ENCODE data around the gene LBX2. TPM values are rescaled to one million over a fixed set of nuclear protein-coding genes. Genes with fewer than 3 reads are reported as not detected.

The LBX2 gene
- total and polyA plus RNA-seq, 9 of the 15 experiments (the other 6 are each of a cell fraction or from before 2014, with no cell fraction given) = 0.39 to 6.2 (median 1.8) TPM; not detected in 1

DNA sequence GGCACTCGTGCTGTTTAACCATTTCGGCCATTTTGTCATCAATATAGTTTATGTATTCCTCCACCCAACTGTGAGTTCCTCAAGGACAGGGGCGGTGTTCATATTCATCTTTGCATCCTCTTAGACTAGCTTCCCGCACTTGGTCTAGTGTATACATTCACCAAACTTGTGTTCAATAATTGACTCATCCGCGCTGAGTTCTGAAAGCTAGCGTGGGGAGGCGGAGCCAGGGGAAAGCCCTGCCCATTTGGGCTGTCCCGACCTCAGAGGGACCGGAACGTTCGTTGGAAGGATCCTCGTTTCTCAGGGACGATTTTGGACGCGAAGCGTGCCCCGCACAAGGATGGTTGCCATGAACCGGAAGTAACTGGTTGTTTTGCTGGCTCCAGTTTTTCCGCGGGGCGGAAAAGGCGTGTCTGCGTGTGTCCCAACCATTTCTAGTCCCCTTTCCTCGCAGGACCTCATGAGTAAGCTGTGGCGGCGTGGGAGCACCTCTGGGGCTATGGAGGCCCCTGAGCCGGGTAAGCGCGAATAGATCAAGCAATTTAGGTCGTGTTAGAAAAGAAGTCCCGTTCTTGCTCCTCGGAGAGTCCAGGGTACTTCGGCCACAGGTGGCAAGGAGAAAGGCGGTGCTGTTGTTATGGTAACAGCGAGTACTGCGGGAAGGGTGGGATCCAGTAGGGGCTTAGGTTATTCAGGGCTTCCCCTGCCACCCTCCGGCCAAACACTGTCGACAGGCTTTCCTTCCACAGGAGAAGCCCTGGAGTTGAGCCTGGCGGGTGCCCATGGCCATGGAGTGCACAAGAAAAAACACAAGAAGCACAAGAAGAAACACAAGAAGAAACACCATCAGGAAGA is 44.5 kb downstream of the LBX2 start, which contains the start of gene INO80B (continued):
- TF ChIP-seq ZBTB1 (CRISPR knock-in tag; IDR thresholded peaks at IDR 0.05; ENCODE audit: borderline replicate concordance, low read depth) (no peak), ETV1 (tag; conservative IDR thresholded peaks at IDR 0.05; ENCODE audit: low read depth) (peak; percentile 85), ZNF197 (CRISPR knock-in tag; IDR thresholded peaks at IDR 0.05; ENCODE audit: low read depth) (no peak), IFI16 (CRISPR knock-in tag; IDR thresholded peaks at IDR 0.05) (no peak), EGR1 (conservative IDR thresholded peaks at IDR 0.05) (peak; percentile 32; the same call in 1 of the 2 replicates)
- TF ChIP-seq, protein P1, sequence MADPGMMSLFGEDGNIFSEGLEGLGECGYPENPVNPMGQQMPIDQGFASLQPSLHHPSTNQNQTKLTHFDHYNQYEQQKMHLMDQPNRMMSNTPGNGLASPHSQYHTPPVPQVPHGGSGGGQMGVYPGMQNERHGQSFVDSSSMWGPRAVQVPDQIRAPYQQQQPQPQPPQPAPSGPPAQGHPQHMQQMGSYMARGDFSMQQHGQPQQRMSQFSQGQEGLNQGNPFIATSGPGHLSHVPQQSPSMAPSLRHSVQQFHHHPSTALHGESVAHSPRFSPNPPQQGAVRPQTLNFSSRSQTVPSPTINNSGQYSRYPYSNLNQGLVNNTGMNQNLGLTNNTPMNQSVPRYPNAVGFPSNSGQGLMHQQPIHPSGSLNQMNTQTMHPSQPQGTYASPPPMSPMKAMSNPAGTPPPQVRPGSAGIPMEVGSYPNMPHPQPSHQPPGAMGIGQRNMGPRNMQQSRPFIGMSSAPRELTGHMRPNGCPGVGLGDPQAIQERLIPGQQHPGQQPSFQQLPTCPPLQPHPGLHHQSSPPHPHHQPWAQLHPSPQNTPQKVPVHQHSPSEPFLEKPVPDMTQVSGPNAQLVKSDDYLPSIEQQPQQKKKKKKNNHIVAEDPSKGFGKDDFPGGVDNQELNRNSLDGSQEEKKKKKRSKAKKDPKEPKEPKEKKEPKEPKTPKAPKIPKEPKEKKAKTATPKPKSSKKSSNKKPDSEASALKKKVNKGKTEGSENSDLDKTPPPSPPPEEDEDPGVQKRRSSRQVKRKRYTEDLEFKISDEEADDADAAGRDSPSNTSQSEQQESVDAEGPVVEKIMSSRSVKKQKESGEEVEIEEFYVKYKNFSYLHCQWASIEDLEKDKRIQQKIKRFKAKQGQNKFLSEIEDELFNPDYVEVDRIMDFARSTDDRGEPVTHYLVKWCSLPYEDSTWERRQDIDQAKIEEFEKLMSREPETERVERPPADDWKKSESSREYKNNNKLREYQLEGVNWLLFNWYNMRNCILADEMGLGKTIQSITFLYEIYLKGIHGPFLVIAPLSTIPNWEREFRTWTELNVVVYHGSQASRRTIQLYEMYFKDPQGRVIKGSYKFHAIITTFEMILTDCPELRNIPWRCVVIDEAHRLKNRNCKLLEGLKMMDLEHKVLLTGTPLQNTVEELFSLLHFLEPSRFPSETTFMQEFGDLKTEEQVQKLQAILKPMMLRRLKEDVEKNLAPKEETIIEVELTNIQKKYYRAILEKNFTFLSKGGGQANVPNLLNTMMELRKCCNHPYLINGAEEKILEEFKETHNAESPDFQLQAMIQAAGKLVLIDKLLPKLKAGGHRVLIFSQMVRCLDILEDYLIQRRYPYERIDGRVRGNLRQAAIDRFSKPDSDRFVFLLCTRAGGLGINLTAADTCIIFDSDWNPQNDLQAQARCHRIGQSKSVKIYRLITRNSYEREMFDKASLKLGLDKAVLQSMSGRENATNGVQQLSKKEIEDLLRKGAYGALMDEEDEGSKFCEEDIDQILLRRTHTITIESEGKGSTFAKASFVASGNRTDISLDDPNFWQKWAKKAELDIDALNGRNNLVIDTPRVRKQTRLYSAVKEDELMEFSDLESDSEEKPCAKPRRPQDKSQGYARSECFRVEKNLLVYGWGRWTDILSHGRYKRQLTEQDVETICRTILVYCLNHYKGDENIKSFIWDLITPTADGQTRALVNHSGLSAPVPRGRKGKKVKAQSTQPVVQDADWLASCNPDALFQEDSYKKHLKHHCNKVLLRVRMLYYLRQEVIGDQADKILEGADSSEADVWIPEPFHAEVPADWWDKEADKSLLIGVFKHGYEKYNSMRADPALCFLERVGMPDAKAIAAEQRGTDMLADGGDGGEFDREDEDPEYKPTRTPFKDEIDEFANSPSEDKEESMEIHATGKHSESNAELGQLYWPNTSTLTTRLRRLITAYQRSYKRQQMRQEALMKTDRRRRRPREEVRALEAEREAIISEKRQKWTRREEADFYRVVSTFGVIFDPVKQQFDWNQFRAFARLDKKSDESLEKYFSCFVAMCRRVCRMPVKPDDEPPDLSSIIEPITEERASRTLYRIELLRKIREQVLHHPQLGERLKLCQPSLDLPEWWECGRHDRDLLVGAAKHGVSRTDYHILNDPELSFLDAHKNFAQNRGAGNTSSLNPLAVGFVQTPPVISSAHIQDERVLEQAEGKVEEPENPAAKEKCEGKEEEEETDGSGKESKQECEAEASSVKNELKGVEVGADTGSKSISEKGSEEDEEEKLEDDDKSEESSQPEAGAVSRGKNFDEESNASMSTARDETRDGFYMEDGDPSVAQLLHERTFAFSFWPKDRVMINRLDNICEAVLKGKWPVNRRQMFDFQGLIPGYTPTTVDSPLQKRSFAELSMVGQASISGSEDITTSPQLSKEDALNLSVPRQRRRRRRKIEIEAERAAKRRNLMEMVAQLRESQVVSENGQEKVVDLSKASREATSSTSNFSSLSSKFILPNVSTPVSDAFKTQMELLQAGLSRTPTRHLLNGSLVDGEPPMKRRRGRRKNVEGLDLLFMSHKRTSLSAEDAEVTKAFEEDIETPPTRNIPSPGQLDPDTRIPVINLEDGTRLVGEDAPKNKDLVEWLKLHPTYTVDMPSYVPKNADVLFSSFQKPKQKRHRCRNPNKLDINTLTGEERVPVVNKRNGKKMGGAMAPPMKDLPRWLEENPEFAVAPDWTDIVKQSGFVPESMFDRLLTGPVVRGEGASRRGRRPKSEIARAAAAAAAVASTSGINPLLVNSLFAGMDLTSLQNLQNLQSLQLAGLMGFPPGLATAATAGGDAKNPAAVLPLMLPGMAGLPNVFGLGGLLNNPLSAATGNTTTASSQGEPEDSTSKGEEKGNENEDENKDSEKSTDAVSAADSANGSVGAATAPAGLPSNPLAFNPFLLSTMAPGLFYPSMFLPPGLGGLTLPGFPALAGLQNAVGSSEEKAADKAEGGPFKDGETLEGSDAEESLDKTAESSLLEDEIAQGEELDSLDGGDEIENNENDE (IDR thresholded peaks at IDR 0.05; ENCODE audit: low read depth, low read length) = no peak
- TF ChIP-seq, protein P2, sequence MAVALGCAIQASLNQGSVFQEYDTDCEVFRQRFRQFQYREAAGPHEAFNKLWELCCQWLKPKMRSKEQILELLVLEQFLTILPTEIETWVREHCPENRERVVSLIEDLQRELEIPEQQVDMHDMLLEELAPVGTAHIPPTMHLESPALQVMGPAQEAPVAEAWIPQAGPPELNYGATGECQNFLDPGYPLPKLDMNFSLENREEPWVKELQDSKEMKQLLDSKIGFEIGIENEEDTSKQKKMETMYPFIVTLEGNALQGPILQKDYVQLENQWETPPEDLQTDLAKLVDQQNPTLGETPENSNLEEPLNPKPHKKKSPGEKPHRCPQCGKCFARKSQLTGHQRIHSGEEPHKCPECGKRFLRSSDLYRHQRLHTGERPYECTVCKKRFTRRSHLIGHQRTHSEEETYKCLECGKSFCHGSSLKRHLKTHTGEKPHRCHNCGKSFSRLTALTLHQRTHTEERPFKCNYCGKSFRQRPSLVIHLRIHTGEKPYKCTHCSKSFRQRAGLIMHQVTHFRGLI (CRISPR knock-in tag; IDR thresholded peaks at IDR 0.05) = no peak
- TF ChIP-seq, protein P3, sequence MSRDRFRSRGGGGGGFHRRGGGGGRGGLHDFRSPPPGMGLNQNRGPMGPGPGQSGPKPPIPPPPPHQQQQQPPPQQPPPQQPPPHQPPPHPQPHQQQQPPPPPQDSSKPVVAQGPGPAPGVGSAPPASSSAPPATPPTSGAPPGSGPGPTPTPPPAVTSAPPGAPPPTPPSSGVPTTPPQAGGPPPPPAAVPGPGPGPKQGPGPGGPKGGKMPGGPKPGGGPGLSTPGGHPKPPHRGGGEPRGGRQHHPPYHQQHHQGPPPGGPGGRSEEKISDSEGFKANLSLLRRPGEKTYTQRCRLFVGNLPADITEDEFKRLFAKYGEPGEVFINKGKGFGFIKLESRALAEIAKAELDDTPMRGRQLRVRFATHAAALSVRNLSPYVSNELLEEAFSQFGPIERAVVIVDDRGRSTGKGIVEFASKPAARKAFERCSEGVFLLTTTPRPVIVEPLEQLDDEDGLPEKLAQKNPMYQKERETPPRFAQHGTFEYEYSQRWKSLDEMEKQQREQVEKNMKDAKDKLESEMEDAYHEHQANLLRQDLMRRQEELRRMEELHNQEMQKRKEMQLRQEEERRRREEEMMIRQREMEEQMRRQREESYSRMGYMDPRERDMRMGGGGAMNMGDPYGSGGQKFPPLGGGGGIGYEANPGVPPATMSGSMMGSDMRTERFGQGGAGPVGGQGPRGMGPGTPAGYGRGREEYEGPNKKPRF (IDR thresholded peaks at IDR 0.05; ENCODE audit: low read depth, low read length) = no peak
- TF ChIP-seq, protein P4, sequence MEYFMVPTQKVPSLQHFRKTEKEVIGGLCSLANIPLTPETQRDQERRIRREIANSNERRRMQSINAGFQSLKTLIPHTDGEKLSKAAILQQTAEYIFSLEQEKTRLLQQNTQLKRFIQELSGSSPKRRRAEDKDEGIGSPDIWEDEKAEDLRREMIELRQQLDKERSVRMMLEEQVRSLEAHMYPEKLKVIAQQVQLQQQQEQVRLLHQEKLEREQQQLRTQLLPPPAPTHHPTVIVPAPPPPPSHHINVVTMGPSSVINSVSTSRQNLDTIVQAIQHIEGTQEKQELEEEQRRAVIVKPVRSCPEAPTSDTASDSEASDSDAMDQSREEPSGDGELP (CRISPR knock-in tag; IDR thresholded peaks at IDR 0.05; ENCODE audit: borderline replicate concordance) = peak; percentile 88

All from K562 (cell line).